ENCODE results near the gene BASP1.

Gene BASP1

GRCh38 chr5:17269201-17269600, 51.8 kb downstream of the BASP1 start:
- TF ChIP-seq CTCF (conservative IDR thresholded peaks at IDR 0.05) = no peak
- peak overlapping the region; percentile 39 for H3K27ac ChIP-seq

GRCh38 chr5:17272111-17272510, 54.7 kb downstream of the BASP1 start:
- no peak for TF ChIP-seq CTCF (conservative IDR thresholded peaks at IDR 0.05)
- no peak overlapping the region for H3K27ac ChIP-seq

- no peak overlapping the region for H3K27ac ChIP-seq
- TF ChIP-seq CTCF (conservative IDR thresholded peaks at IDR 0.05) = no peak
Measured at GRCh38 chr5:17275289-17276158, 58.1 kb downstream of the BASP1 start.

- H3K27ac ChIP-seq = no peak overlapping the region
Measured at GRCh38 chr5:17276445-17276844, 59.0 kb downstream of the BASP1 start.

GRCh38 chr5:17277907-17278306, 60.5 kb downstream of the BASP1 start:
- H3K27ac ChIP-seq = no peak overlapping the region
- TF ChIP-seq CTCF (conservative IDR thresholded peaks at IDR 0.05) = no peak

More at GRCh38 chr5:17276445-17276844, 59.0 kb downstream of the BASP1 start:
- TF ChIP-seq CTCF (conservative IDR thresholded peaks at IDR 0.05) = no peak

GRCh38 chr5:17278931-17279330, 61.5 kb downstream of the BASP1 start:
- TF ChIP-seq CTCF (conservative IDR thresholded peaks at IDR 0.05) = no peak
- no peak overlapping the region for H3K27ac ChIP-seq

GRCh38 chr5:17279487-17279886, 62.1 kb downstream of the BASP1 start:
- no peak for TF ChIP-seq CTCF (conservative IDR thresholded peaks at IDR 0.05)

More at GRCh38 chr5:17279487-17279886, 62.1 kb downstream of the BASP1 start:
- H3K27ac ChIP-seq = no peak overlapping the region

All from VCaP (cell line).